KMS-11 (cell line): Measurements from ENCODE around the gene SECISBP2L.

ENCODE experiments used
- H2AFZ ChIP-seq: fragments of 200-600 bp; sonication (generic); 2 replicates; pipeline ENCODE4 v1.6.1; 2016; ENCODE audit warnings: antibody characterized with exemption, mixed run types, low read depth
- H3K27ac ChIP-seq: fragments of 200-600 bp; sonication (generic); 2 replicates; pipeline ENCODE4 v1.6.1; 2016; ENCODE audit warnings: mild to moderate bottlenecking, mixed run types
- H3K27me3 ChIP-seq: fragments of 200-600 bp; sonication (generic); 2 replicates; pipeline ENCODE4 v1.6.1; 2017; ENCODE audit warnings: mild to moderate bottlenecking, low read depth, mixed run types, moderate library complexity; ENCODE audit not compliant: insufficient read depth
- H3K36me3 ChIP-seq: fragments of 200-600 bp; sonication (generic); 2 replicates; pipeline ENCODE4 v1.6.1; 2017; ENCODE audit warnings: mild to moderate bottlenecking, mixed run types; ENCODE audit not compliant: insufficient read depth
- H3K4me1 ChIP-seq: fragments of 200-600 bp; sonication (generic); 2 replicates; pipeline ENCODE4 v1.6.1; 2016; ENCODE audit warnings: mild to moderate bottlenecking, low read depth, mixed run types; ENCODE audit not compliant: poor library complexity, severe bottlenecking
- H3K4me2 ChIP-seq: fragments of 200-600 bp; sonication (generic); 2 replicates; pipeline ENCODE4 v1.7.0; 2016; ENCODE audit warnings: mild to moderate bottlenecking, mixed run types
- H3K4me3 ChIP-seq: fragments of 200-600 bp; sonication (generic); IDR thresholded peaks from 2 replicates; pipeline ENCODE4 v1.6.1; 2017; ENCODE audit warnings: low read depth, low read length, mixed read lengths; ENCODE audit not compliant: insufficient read depth
- H3K79me2 ChIP-seq: fragments of 200-600 bp; sonication (generic); 2 replicates; pipeline ENCODE4 v1.6.1; 2016; ENCODE audit warnings: low read depth, mixed run types; ENCODE audit not compliant: insufficient read depth
- H3K9ac ChIP-seq: fragments of 200-600 bp; sonication (generic); 2 replicates; pipeline ENCODE4 v1.6.1; 2016; ENCODE audit warnings: mild to moderate bottlenecking, mixed run types
- H4K20me1 ChIP-seq: fragments of 200-600 bp; sonication (generic); 2 replicates; pipeline ENCODE4 v1.6.1; 2016; ENCODE audit warnings: mild to moderate bottlenecking, mixed run types; ENCODE audit not compliant: insufficient read depth
- TF ChIP-seq, protein P1 (sequence below): fragments of 200-600 bp; sonication (generic); conservative IDR thresholded peaks from 2 replicates; pipeline ENCODE4 v1.6.1; 2017; ENCODE audit warnings: low read depth, mild to moderate bottlenecking, antibody characterized with exemption, low read length, moderate library complexity, mixed read lengths

SECISBP2L gene

DNA sequence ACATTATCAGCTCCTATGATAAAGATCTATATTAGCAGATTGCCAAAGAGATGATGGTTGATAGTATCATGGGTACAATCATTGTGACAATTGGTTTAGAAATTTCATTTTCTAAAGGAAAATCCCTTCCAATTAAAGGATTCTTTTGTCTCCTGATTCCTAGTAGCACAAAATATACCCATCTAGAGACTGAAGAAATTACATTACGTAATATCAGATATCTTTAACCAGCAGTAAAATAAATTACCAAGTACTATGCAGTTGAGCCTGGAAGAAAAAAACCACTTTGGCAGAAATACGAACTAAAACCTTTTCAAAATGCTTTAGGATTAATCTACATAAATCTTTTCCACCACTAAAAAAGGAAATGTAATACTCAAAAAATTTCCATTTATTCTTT, 46.9 kb downstream of the SECISBP2L start:
- no peaks in the 10 kb centered on the region for H3K27me3 ChIP-seq
- no peak overlapping the region for H3K4me2 ChIP-seq
- no peaks in the 10 kb centered on the region for H3K36me3 ChIP-seq
- no peak overlapping the region for H2AFZ ChIP-seq
- no peaks in the 10 kb centered on the region for H3K4me1 ChIP-seq
- H3K9ac ChIP-seq: no peak overlapping the region
- H3K79me2 ChIP-seq: no peaks in the 10 kb centered on the region
- H3K4me3 ChIP-seq: no peak overlapping the region
- H3K27ac ChIP-seq: no peak overlapping the region
- no peaks in the 10 kb centered on the region for H4K20me1 ChIP-seq
- TF ChIP-seq, protein P1, sequence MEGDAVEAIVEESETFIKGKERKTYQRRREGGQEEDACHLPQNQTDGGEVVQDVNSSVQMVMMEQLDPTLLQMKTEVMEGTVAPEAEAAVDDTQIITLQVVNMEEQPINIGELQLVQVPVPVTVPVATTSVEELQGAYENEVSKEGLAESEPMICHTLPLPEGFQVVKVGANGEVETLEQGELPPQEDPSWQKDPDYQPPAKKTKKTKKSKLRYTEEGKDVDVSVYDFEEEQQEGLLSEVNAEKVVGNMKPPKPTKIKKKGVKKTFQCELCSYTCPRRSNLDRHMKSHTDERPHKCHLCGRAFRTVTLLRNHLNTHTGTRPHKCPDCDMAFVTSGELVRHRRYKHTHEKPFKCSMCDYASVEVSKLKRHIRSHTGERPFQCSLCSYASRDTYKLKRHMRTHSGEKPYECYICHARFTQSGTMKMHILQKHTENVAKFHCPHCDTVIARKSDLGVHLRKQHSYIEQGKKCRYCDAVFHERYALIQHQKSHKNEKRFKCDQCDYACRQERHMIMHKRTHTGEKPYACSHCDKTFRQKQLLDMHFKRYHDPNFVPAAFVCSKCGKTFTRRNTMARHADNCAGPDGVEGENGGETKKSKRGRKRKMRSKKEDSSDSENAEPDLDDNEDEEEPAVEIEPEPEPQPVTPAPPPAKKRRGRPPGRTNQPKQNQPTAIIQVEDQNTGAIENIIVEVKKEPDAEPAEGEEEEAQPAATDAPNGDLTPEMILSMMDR: no peak

- Histone ChIP-seq H3K79me2 (no peaks in the 10 kb centered on the region), H3K4me3 (no peak overlapping the region), H3K36me3 (no peaks in the 10 kb centered on the region), H3K27me3 (no peaks in the 10 kb centered on the region), H3K9ac (no peak overlapping the region), H3K4me2 (no peak overlapping the region), H3K27ac (no peak overlapping the region), H2AFZ (no peak overlapping the region), H4K20me1 (no peaks in the 10 kb centered on the region), H3K4me1 (no peaks in the 10 kb centered on the region)
- TF ChIP-seq, protein P1: no peak
Observed at GRCh38 chr15:48996276-48996675, 50.0 kb downstream of the SECISBP2L start.

- Histone ChIP-seq H3K4me3 (no peak overlapping the region), H3K4me2 (no peak overlapping the region), H3K36me3 (no peaks in the 10 kb centered on the region), H2AFZ (no peak overlapping the region), H3K27ac (no peak overlapping the region), H3K9ac (no peak overlapping the region), H3K79me2 (no peaks in the 10 kb centered on the region), H3K27me3 (no peaks in the 10 kb centered on the region), H3K4me1 (no peaks in the 10 kb centered on the region), H4K20me1 (no peaks in the 10 kb centered on the region)
- TF ChIP-seq, protein P1: no peak
Observed at GRCh38 chr15:48993380-48993779, 52.9 kb downstream of the SECISBP2L start.

GRCh38 chr15:48992545-48992944, 53.7 kb downstream of the SECISBP2L start:
- no peak overlapping the region for H3K9ac ChIP-seq
- no peaks in the 10 kb centered on the region for H3K36me3 ChIP-seq
- H3K4me2 ChIP-seq: no peak overlapping the region
- no peaks in the 10 kb centered on the region for H3K27me3 ChIP-seq
- no peaks in the 10 kb centered on the region for H3K79me2 ChIP-seq
- H3K4me3 ChIP-seq: no peak overlapping the region
- H3K27ac ChIP-seq: no peak overlapping the region
- H2AFZ ChIP-seq: no peak overlapping the region
- no peaks in the 10 kb centered on the region for H4K20me1 ChIP-seq
- H3K4me1 ChIP-seq: no peaks in the 10 kb centered on the region
- TF ChIP-seq, protein P1: no peak
